Measurements from ENCODE around the gene GREM2.

DNA sequence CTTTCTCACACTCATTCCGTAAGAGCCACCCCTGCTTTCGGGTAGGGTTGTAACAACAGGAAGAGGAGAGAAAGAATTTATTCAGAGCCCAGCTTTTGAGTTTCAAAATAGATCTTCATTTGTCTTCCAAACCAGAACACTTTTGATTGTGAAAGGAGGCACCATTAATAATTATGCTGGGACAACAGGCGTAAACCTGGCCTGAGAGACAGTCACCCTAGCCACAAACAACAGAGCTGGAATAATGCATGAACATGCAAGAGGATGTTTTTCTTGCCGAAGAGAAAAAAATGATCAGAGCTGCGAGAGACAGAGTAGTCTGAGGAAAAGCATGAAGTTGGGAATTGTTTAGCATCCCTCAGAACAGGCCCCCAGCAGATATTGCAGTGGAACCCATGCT is 18.5 kb upstream of the GREM2 start:
- TF ChIP-seq, protein P1, sequence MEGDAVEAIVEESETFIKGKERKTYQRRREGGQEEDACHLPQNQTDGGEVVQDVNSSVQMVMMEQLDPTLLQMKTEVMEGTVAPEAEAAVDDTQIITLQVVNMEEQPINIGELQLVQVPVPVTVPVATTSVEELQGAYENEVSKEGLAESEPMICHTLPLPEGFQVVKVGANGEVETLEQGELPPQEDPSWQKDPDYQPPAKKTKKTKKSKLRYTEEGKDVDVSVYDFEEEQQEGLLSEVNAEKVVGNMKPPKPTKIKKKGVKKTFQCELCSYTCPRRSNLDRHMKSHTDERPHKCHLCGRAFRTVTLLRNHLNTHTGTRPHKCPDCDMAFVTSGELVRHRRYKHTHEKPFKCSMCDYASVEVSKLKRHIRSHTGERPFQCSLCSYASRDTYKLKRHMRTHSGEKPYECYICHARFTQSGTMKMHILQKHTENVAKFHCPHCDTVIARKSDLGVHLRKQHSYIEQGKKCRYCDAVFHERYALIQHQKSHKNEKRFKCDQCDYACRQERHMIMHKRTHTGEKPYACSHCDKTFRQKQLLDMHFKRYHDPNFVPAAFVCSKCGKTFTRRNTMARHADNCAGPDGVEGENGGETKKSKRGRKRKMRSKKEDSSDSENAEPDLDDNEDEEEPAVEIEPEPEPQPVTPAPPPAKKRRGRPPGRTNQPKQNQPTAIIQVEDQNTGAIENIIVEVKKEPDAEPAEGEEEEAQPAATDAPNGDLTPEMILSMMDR (IDR thresholded peaks at IDR 0.05; ENCODE audit: low read length), result no peak
- no peak for TF ChIP-seq EZH2 (optimal IDR thresholded peaks at IDR 0.05; ENCODE audit: low read depth, low read length)
- TF ChIP-seq EZH2phosphoT487 (IDR thresholded peaks at IDR 0.05; ENCODE audit: low read length), result no peak

Data from MM.1S (cell line).